ENCODE data around the gene KRT74. TPM values are rescaled to one million over a fixed set of nuclear protein-coding genes. Genes with fewer than 3 reads are reported as not detected.

The KRT74 gene
- total RNA-seq, 5 donors from 2014 or later (not counting 1 experiment from before 2014, with no cell fraction given), result 0.20 to 0.79 (median 0.45) TPM; not detected in 1

DNA sequence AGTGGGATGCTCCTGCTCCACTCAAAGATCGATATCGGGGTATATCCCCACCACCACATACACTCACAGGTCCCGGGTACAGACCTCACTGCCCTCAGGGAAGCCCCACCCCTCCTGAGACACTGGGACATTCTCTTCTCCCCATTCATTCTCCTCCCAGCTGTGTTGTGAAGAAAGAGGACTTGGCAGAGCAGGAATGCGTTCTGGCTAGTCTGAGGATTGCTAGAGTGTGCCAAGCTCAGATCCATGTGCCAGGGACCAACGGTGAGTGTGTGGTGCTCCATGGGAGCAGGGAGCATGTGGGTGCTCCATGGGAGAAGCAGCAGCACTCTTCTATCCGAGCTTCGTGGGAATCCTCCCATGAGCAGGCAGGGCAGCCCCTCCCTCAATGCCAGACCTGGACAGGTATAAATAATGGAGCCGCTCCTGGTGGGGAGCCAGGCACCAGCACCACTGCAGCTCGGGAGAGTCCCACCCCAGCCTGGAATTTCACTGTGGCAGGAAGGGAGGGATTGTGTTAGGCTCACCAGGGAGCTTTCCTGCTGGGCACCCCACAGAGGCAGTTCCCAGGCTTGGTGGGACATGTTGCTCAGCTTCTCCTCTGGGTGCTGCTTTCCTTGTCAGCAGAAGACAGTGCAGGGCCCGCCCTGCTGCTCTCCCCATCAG, 51.2 kb downstream of the KRT74 start:
- WGBS (ENCODE audit: insufficient coverage), result 82% methylated on average over 5 of the region's 10 CpGs
- H3K36me3 ChIP-seq (ENCODE audit: control insufficient read depth in 2 of 2, extremely low read depth in 1 of 2, insufficient read depth in 1 of 2, low read length in 1 of 2), result no peaks in the 10 kb centered on the region
- H3K27me3 ChIP-seq (replicated peaks in 1 of 2; ENCODE audit: control insufficient read depth in 2 of 2, extremely low read depth in 1 of 2, insufficient read depth in 2 of 2, low read length in 1 of 2), result peaks cover 0 to 19% of the 10 kb centered on the region in 2 experiments
- Mint-ChIP-seq H3K4me1 (peaks cover 0 to 8% (median 0%) of the 10 kb centered on the region in 3 donors), H3K36me3 (no peaks in the 10 kb centered on the region), H3K4me3 (no peak overlapping the region), H3K27ac (no peak overlapping the region), H3K27me3 (peaks cover 1 to 4% of the 10 kb centered on the region in 2 donors), H3K9me3 (no peaks in the 10 kb centered on the region)
- POLR2A ChIA-PET, result no interaction called here
- H3K27ac ChIP-seq (ENCODE audit: low read length), result no peak overlapping the region
- ATAC-seq (replicated peaks in 1 of 4) (no peak), DNase-seq (no peak)
- H3K4me1 ChIP-seq (ENCODE audit: control insufficient read depth in 1 of 2, extremely low read depth in 1 of 2, insufficient read depth in 2 of 2, low read length in 2 of 2), result peaks cover 0 to 20% of the 10 kb centered on the region in 2 experiments
- H3K9me3 ChIP-seq, result no peaks in the 10 kb centered on the region
- CTCF ChIA-PET, result interaction anchor here in 1 of 2 donors (0.7 kb wide), 1 partner anchor 308 kb away, joined by 3 read pairs; no protein-coding TSS in a partner anchor
- no peak overlapping the region for H3K4me3 ChIP-seq (ENCODE audit: control insufficient read depth in 1 of 2, extremely low read depth in 1 of 2, low read length in 1 of 2)

DNA sequence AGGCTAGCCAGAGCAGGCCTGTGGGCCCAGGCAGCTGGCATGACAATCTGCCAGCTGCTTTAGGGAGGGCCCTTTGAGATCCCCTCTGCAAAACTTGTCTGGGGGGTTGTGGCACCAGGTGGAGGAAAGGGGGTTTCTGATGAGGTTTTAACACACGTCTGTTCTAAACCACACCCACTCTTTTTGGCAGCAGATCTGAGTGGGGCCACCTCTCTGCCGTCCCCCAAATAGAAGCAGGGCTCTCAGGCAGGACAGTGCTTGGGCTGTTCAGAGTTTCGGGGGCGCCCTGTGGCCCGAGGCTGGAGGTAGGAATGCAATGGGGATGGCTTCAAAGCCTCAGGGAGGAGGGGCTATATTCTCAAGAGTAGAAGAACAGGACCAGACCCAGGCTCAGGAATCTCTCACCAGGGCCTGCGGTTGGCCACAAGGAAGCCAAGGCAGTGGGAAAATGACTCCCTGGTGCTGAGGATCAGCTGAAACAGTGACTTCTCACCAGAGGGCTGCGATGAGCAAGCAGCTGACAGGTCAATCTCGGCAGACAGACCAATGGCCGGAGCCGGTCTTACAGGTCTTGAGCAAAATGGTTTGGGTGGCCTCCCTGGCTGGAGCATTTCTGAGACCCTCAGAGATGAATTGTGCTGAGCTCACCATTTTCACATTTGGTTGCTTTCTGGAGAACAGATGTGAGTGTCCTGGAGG, 51.9 kb downstream of the KRT74 start:
- ChIA-PET POLR2A (no interaction called here), CTCF (interaction anchor here in 1 of 2 donors (0.7 kb wide), 1 partner anchor 308 kb away, joined by 3 read pairs; no protein-coding TSS in a partner anchor)
- WGBS (ENCODE audit: insufficient coverage), result 80% methylated on average over 8 of the region's 10 CpGs
- ATAC-seq (replicated peaks in 1 of 4), result peak in 1 of 4 experiments; percentile 10
- Mint-ChIP-seq H3K27me3 (peaks cover 1 to 4% of the 10 kb centered on the region in 2 donors), H3K4me1 (peaks cover 0 to 3% (median 0%) of the 10 kb centered on the region in 3 donors), H3K36me3 (no peaks in the 10 kb centered on the region), H3K4me3 (no peak overlapping the region), H3K9me3 (no peaks in the 10 kb centered on the region), H3K27ac (no peak overlapping the region)
- Histone ChIP-seq H3K9me3 (no peaks in the 10 kb centered on the region), H3K4me1 (ENCODE audit: control insufficient read depth in 1 of 2, extremely low read depth in 1 of 2, insufficient read depth in 2 of 2, low read length in 2 of 2) (peaks cover 0 to 12% of the 10 kb centered on the region in 2 experiments), H3K27me3 (replicated peaks in 1 of 2; ENCODE audit: control insufficient read depth in 2 of 2, extremely low read depth in 1 of 2, insufficient read depth in 2 of 2, low read length in 1 of 2) (peaks cover 0 to 19% of the 10 kb centered on the region in 2 experiments), H3K36me3 (ENCODE audit: control insufficient read depth in 2 of 2, extremely low read depth in 1 of 2, insufficient read depth in 1 of 2, low read length in 1 of 2) (no peaks in the 10 kb centered on the region), H3K27ac (ENCODE audit: low read length) (no peak overlapping the region), H3K4me3 (ENCODE audit: control insufficient read depth in 1 of 2, extremely low read depth in 1 of 2, low read length in 1 of 2) (no peak overlapping the region)
- DNase-seq, result no peak

DNA sequence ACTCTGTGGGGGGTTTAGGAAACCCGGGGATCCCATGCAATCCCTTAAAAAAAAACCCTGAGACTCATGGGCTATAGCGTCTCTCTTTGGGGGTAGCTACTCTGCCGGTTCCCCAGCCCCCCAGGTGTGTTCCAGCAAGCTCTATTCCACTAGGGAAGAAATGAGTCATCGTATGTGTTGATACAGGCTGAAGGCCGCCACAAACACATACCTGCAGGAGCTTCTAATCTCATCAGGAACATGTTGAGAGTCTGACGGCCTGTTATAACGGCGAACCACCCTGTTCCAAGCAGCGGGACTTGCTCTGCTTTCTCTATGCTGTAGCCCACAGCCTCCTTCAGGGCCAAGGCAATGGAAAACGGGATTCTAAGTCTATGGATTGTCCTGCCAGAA, 52.5 kb downstream of the KRT74 start:
- Mint-ChIP-seq H3K36me3 (no peaks in the 10 kb centered on the region), H3K27ac (no peak overlapping the region), H3K9me3 (no peaks in the 10 kb centered on the region), H3K4me3 (no peak overlapping the region), H3K27me3 (peaks cover 1 to 4% of the 10 kb centered on the region in 2 donors), H3K4me1 (no peaks in the 10 kb centered on the region)
- Histone ChIP-seq H3K4me1 (ENCODE audit: control insufficient read depth in 1 of 2, extremely low read depth in 1 of 2, insufficient read depth in 2 of 2, low read length in 2 of 2) (peaks cover 0 to 7% of the 10 kb centered on the region in 2 experiments), H3K36me3 (ENCODE audit: control insufficient read depth in 2 of 2, extremely low read depth in 1 of 2, insufficient read depth in 1 of 2, low read length in 1 of 2) (no peaks in the 10 kb centered on the region), H3K27ac (ENCODE audit: low read length) (no peak overlapping the region), H3K9me3 (no peaks in the 10 kb centered on the region), H3K27me3 (replicated peaks in 1 of 2; ENCODE audit: control insufficient read depth in 2 of 2, extremely low read depth in 1 of 2, insufficient read depth in 2 of 2, low read length in 1 of 2) (peaks cover 0 to 19% of the 10 kb centered on the region in 2 experiments), H3K4me3 (ENCODE audit: control insufficient read depth in 1 of 2, extremely low read depth in 1 of 2, low read length in 1 of 2) (no peak overlapping the region)
- DNase-seq (no peak), ATAC-seq (replicated peaks in 1 of 4) (no peak)
- 76% methylated on average over 6 of the region's 10 CpGs for WGBS (ENCODE audit: insufficient coverage)
- POLR2A ChIA-PET, result no interaction called here
- CTCF ChIA-PET, result no interaction called here

DNA sequence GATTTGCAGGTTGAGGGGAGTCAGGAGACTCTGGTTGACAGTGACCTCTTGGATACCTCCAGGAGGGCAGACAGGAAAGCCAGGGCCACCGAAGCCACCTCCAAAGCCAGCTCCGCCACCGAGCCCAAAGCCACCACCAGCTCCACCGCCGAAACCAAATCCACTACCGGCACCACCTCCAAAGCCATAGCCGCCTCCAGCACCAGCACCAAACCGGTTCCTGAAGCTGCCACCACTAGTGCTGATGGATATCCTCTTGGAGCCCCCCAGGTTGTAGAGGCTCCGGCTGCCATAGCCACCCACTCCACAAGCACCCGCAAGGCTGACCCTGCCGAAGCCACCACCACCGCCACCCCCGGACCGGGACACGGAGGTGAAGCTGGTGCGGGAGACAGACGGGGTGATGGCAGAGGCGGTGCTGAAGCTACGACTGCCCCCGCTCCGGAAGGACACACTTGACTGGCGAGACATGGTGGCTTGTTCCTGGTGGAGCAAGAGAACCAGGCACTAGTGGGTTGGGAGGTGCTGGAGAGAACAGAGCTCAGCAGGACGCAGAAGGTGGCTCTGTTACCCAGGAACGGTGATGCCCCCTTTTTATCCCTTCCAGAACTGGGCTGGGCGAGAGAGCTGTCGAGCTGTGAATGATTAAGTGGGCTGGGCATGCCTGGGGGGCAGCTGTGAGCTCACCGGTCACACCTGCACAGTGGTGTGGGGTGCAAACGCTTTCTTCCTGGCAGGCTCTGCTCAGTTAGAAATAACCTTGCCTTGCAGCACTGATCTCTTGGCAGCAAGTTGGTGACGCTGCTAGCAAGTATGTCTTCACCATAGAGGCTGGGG, 53.6 kb downstream of the KRT74 start, which contains the start of gene KRT5:
Gene KRT5 (minus strand): TSS at position 569 of the 837 bp plus-strand sequence. CDS start 98 bp downstream, at position 471.
- no peak for DNase-seq
- POLR2A ChIA-PET, result no interaction called here
- whole genome bisulfite sequencing (ENCODE audit: insufficient coverage), result 87% methylated on average over 24 of the region's 29 CpGs

DNA sequence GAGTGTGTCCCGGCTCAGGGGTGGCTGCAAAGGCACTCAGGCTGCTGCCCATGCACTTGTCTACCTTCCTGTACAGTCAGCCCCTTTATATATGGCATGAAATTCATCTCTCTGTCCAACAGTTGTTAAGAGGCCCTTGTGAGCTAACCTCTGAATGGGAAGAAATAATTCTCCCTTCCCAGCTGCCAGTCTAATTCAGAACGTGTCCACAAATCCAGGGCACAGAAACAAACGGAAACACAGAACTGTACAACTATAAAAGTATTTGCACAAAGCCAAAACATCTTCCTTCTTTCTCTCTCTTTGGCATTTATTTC, 54.3 kb downstream of the KRT74 start:
- H3K4me1 ChIP-seq (ENCODE audit: control insufficient read depth in 1 of 2, extremely low read depth in 1 of 2, insufficient read depth in 2 of 2, low read length in 2 of 2), result no peaks in the 10 kb centered on the region
- ATAC-seq (replicated peaks in 1 of 4) (no peak), DNase-seq (no peak)
- no peak overlapping the region for H3K4me3 Mint-ChIP-seq
- H3K4me3 ChIP-seq (ENCODE audit: control insufficient read depth in 1 of 2, extremely low read depth in 1 of 2, low read length in 1 of 2), result no peak overlapping the region
- H3K27ac ChIP-seq (ENCODE audit: low read length), result no peak overlapping the region
- H3K27ac Mint-ChIP-seq, result no peak overlapping the region
- H3K27me3 ChIP-seq (replicated peaks in 1 of 2; ENCODE audit: control insufficient read depth in 2 of 2, extremely low read depth in 1 of 2, insufficient read depth in 2 of 2, low read length in 1 of 2), result peaks cover 0 to 29% of the 10 kb centered on the region in 2 experiments
- no peaks in the 10 kb centered on the region for H3K36me3 Mint-ChIP-seq
- H3K9me3 ChIP-seq, result no peaks in the 10 kb centered on the region
- no peaks in the 10 kb centered on the region for H3K4me1 Mint-ChIP-seq
- CTCF ChIA-PET, result no interaction called here
- H3K36me3 ChIP-seq (ENCODE audit: control insufficient read depth in 2 of 2, extremely low read depth in 1 of 2, insufficient read depth in 1 of 2, low read length in 1 of 2), result no peaks in the 10 kb centered on the region
- POLR2A ChIA-PET, result no interaction called here
- 82% methylated on average over 3 of the region's 3 CpGs for WGBS (ENCODE audit: insufficient coverage)
- H3K27me3 Mint-ChIP-seq, result peaks cover 5 to 6% of the 10 kb centered on the region in 2 donors
- no peaks in the 10 kb centered on the region for H3K9me3 Mint-ChIP-seq

More for the DNA sequence above, 53.6 kb downstream of the KRT74 start, which contains the start of gene KRT5:
- Histone ChIP-seq H3K4me3 (ENCODE audit: control insufficient read depth in 1 of 2, extremely low read depth in 1 of 2, low read length in 1 of 2) (no peak within 1 kb of the TSS), H3K36me3 (ENCODE audit: control insufficient read depth in 2 of 2, extremely low read depth in 1 of 2, insufficient read depth in 1 of 2, low read length in 1 of 2) (no peaks in the 10 kb centered on the region), H3K27me3 (replicated peaks in 1 of 2; ENCODE audit: control insufficient read depth in 2 of 2, extremely low read depth in 1 of 2, insufficient read depth in 2 of 2, low read length in 1 of 2) (peaks cover 0 to 23% of the 10 kb centered on the region in 2 experiments), H3K27ac (ENCODE audit: low read length) (no peak within 1 kb of the TSS), H3K4me1 (ENCODE audit: control insufficient read depth in 1 of 2, extremely low read depth in 1 of 2, insufficient read depth in 2 of 2, low read length in 2 of 2) (no peaks in the 10 kb centered on the region), H3K9me3 (no peaks in the 10 kb centered on the region)
- no peak for ATAC-seq (replicated peaks in 1 of 4)
- Mint-ChIP-seq H3K27me3 (peaks cover 4% of the 10 kb centered on the region in 2 donors), H3K4me3 (no peak within 1 kb of the TSS), H3K27ac (no peak within 1 kb of the TSS), H3K4me1 (no peaks in the 10 kb centered on the region), H3K36me3 (no peaks in the 10 kb centered on the region), H3K9me3 (no peaks in the 10 kb centered on the region)
- CTCF ChIA-PET, result no interaction called here

Measured in T-cell (primary cell).